Measurements from ENCODE around the gene METTL16.

DNA sequence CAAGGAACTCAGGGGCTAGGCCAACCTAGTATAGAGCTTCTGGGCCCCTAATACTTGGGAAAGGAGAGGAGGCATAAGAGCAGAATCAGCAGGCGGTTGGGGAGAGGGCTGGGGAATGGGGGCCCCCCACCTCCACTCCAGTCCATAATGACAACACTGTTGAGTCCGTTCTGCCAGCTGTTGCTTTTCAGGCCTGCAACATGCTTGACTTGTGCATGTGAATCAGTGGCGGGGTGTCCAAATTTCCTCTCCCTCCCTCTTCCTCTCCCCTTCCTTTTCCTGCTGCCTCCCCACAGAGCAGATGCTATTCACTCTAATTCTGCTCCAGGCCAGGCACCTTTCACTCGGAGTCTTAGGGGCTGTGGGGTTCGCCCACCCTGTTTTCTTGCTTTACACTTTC is 142.6 kb downstream of the METTL16 start:
- no peak for TF ChIP-seq POLR2AphosphoS5 (IDR thresholded peaks at IDR 0.05; ENCODE audit: low read depth, low read length)
- TF ChIP-seq POLR2A (IDR thresholded peaks at IDR 0.05; ENCODE audit: low read depth, low read length), result no peak
- TF ChIP-seq TAF1 (IDR thresholded peaks at IDR 0.05; ENCODE audit: low read depth, low read length), result no peak

Data from GM12891 (cell line).